GM10266 (cell line): Measurements from ENCODE around the gene KANK4.

Experiments
- DNase-seq: peaks from one replicate; pipeline ENCODE4 v3.0.0; 2012; ENCODE audit errors: extremely low spot score
- CTCF ChIP-seq: IDR thresholded peaks from 2 replicates; pipeline ENCODE4 v1.5.1; 2012; ENCODE audit warnings: mild to moderate bottlenecking, low read depth; ENCODE audit not compliant: control insufficient read depth, insufficient read depth; ENCODE audit errors: missing control alignments

KANK4 gene

GRCh38 chr1:62208970-62209369, 110.3 kb downstream of the KANK4 start:
- TF ChIP-seq CTCF, result no peak
- no peak for DNase-seq

GRCh38 chr1:62208087-62208486, 111.1 kb downstream of the KANK4 start:
- TF ChIP-seq CTCF, result no peak
- no peak for DNase-seq

GRCh38 chr1:62207187-62207586, 112.0 kb downstream of the KANK4 start:
- TF ChIP-seq CTCF, result no peak
- DNase-seq, result no peak

GRCh38 chr1:62198781-62199125, 120.5 kb downstream of the KANK4 start:
- DNase-seq, result no peak
- no peak for TF ChIP-seq CTCF

GRCh38 chr1:62198069-62198780, 121.0 kb downstream of the KANK4 start:
- no peak for TF ChIP-seq CTCF

GRCh38 chr1:62196086-62196690, 123.0 kb downstream of the KANK4 start:
- no peak for TF ChIP-seq CTCF
- no peak for DNase-seq

More at GRCh38 chr1:62198069-62198780, 121.0 kb downstream of the KANK4 start:
- no peak for DNase-seq
